Stimulated activated CD4-positive, alpha-beta T cell treated with anti-CD3 and anti-CD28 coated beads, Interleukin-2, amount 100 ng/mL, for 48 hours (primary cell): ENCODE results near the gene GNB1.

Source experiments
- DNase-seq, 2 donors: peaks; one replicate each; pipeline ENCODE4 v3.0.0-alpha.2; 2020

The GNB1 gene

GRCh38 chr1:1817221-1817620, 73.7 kb downstream of the GNB1 start:
- DNase-seq = no peak

- DNase-seq = no peak
Observed at GRCh38 chr1:1815606-1816281, 75.1 kb downstream of the GNB1 start.

GRCh38 chr1:1809489-1809888, 81.4 kb downstream of the GNB1 start:
- no peak for DNase-seq

- DNase-seq = no peak
Observed at GRCh38 chr1:1808206-1808605, 82.7 kb downstream of the GNB1 start.

GRCh38 chr1:1806890-1807289, 84.0 kb downstream of the GNB1 start:
- DNase-seq = no peak

- DNase-seq = no peak
Observed at GRCh38 chr1:1804301-1804700, 86.6 kb downstream of the GNB1 start.

- DNase-seq = no peak
Observed at GRCh38 chr1:1802871-1803270, 88.0 kb downstream of the GNB1 start.

- no peak for DNase-seq
Observed at GRCh38 chr1:1799716-1800115, 91.2 kb downstream of the GNB1 start.

GRCh38 chr1:1797731-1798341, 93.1 kb downstream of the GNB1 start:
- DNase-seq = no peak

GRCh38 chr1:1796466-1796865, 94.4 kb downstream of the GNB1 start:
- DNase-seq = no peak

- no peak for DNase-seq
Observed at GRCh38 chr1:1794999-1795398, 95.9 kb downstream of the GNB1 start.

- no peak for DNase-seq
Observed at GRCh38 chr1:1793481-1794244, 97.2 kb downstream of the GNB1 start.

- DNase-seq = no peak
Observed at GRCh38 chr1:1788646-1789431, 102.0 kb downstream of the GNB1 start.

- DNase-seq = no peak
Observed at GRCh38 chr1:1788136-1788535, 102.8 kb downstream of the GNB1 start.

GRCh38 chr1:1786836-1787605, 103.9 kb downstream of the GNB1 start:
- DNase-seq = no peak

GRCh38 chr1:1785666-1786065, 105.2 kb downstream of the GNB1 start:
- DNase-seq = no peak

GRCh38 chr1:1784933-1785332, 106.0 kb downstream of the GNB1 start:
- no peak for DNase-seq

- no peak for DNase-seq
Observed at GRCh38 chr1:1783320-1783719, 107.6 kb downstream of the GNB1 start.

GRCh38 chr1:1782399-1783221, 108.3 kb downstream of the GNB1 start:
- DNase-seq = no peak

GRCh38 chr1:1781526-1781903, 109.4 kb downstream of the GNB1 start:
- DNase-seq = no peak
